Adrenal gland (tissue), 5 donors: ENCODE measurements around the gene ELL2.

Source experiments
- POLR2A ChIP-seq, 2 donors: fragments of 450-650 bp; IDR thresholded peaks; one replicate each; pipeline ENCODE4 v1.6.1; 2017; ENCODE audit warnings: antibody characterized with exemption in 2 of 2, mild to moderate bottlenecking in 2 of 2, moderate library complexity in 1 of 2
- TF ChIP-seq, protein P1 (sequence below), 6 experiments: fragments of 450-650 bp in 4 of 6; fragments of 200-600 bp in 2 of 6; sonication (generic) in 1 of 6; IDR thresholded peaks; 1 replicate in 5 of 6; 2 replicates in 1 of 6; pipeline versions ENCODE4 v1.5.1 to v1.8.0; 2016 to 2021; ENCODE audit warnings: antibody characterized with exemption in 6 of 6, mild to moderate bottlenecking in 2 of 6, moderate library complexity in 1 of 6
- donor health status: DM: no; HTN: no; CAD: no.

DNA sequence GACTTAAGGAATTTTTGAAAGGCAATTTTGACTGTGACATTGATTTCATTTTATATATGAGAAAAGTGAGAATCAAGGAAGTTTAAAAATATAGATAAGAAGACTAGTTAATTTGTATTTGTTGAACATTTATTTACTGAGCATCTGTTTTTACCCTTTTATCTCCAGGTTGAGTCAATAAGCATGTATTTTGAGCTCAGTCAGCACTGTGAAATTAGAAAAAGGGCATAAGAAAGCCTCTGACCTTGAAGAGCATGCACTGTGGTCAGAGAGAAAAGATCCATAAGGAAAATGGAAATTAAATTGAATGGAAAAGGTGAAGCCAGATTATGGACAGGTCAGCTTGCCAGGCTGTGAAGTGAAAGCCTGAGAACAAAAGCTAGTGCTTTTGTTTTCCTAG, 44.4 kb downstream of the ELL2 start:
- TF ChIP-seq, protein P1, sequence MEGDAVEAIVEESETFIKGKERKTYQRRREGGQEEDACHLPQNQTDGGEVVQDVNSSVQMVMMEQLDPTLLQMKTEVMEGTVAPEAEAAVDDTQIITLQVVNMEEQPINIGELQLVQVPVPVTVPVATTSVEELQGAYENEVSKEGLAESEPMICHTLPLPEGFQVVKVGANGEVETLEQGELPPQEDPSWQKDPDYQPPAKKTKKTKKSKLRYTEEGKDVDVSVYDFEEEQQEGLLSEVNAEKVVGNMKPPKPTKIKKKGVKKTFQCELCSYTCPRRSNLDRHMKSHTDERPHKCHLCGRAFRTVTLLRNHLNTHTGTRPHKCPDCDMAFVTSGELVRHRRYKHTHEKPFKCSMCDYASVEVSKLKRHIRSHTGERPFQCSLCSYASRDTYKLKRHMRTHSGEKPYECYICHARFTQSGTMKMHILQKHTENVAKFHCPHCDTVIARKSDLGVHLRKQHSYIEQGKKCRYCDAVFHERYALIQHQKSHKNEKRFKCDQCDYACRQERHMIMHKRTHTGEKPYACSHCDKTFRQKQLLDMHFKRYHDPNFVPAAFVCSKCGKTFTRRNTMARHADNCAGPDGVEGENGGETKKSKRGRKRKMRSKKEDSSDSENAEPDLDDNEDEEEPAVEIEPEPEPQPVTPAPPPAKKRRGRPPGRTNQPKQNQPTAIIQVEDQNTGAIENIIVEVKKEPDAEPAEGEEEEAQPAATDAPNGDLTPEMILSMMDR (IDR thresholded peaks at IDR 0.05) = no peak
- no peak for TF ChIP-seq POLR2A (IDR thresholded peaks at IDR 0.05)
